IPS DF 19.7 (cell line): ENCODE measurements around the gene C11orf58.

Source experiments
- DNase-seq: peaks from one replicate; pipeline ENCODE4 v3.0.0-alpha.2; 2013; ENCODE audit warnings: low read depth, low spot score

C11orf58 gene

DNA sequence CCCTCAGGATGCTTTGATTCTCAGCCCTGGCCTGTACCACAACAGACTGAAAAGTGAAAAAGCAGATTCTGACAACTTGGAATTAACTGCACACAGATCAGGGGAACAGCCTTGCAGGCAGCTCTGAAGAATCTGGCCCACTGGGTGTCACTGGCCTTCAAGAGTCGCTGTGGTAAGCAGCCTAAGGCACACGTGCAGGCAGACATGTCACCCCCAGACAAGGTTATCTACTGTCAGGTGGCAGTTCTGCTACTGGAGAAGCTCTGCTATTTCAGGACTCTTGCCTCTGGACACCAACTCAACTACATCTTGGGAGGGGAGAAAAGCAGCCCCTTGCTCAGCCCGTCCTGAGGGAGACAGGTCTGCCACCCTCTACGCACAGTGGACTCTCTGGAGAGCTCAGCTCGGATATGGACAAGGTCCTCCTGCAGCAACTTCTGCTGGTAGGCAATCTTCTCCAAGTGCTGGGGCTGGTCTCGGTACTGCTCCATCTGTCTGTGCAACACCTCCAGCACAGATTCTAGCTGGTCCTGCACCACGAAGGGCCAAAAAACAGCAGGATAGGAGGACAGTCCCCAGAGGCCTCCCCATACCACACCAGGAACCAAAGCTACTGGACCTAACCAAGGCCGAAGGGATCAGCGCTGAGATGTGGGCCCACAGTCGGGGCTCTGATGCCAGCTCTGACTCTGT, 63.0 kb downstream of the C11orf58 start:
- DNase-seq: no peak

GRCh38 chr11:16804104-16804947, 65.9 kb downstream of the C11orf58 start:
- DNase-seq: no peak

- DNase-seq: no peak
These were observed 67.5 kb downstream of the C11orf58 start for GRCh38 chr11:16805938-16806337.

DNA sequence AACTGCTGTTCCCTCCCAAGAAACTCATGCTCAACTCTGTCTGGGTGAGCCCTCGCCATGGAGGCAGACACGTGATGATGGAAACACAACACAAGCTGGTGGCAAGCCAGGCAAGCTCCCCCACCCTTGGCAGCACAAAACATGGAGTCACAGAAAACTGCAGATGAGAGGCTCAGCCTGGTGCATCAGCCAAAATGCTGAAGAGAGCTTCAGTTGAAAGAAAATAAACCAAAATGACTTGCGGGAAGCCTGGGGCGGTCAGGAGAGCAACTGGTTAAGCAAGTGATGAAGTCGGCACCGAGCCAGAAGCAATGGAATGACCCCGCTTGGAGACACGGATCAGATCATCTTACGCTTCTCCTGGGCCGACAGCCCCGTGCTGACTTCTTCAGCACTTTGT, 68.3 kb downstream of the C11orf58 start:
- no peak for DNase-seq

GRCh38 chr11:16807306-16807705, 68.9 kb downstream of the C11orf58 start:
- DNase-seq: no peak
